Loucy (cell line): ENCODE data around the gene NADK2.

Source experiments
- EZH2phosphoT487 ChIP-seq: fragments of 200-600 bp; IDR thresholded peaks from 2 replicates; pipeline ENCODE4 v1.6.1; 2018; ENCODE audit warnings: antibody characterized with exemption, mild to moderate bottlenecking, moderate library complexity, borderline replicate concordance
- TF ChIP-seq, protein P1 (sequence below): fragments of 200-600 bp; sonication (generic); conservative IDR thresholded peaks from 2 replicates; pipeline ENCODE4 v1.5.1; 2014; ENCODE audit warnings: mild to moderate bottlenecking, antibody characterized with exemption, low read length

DNA sequence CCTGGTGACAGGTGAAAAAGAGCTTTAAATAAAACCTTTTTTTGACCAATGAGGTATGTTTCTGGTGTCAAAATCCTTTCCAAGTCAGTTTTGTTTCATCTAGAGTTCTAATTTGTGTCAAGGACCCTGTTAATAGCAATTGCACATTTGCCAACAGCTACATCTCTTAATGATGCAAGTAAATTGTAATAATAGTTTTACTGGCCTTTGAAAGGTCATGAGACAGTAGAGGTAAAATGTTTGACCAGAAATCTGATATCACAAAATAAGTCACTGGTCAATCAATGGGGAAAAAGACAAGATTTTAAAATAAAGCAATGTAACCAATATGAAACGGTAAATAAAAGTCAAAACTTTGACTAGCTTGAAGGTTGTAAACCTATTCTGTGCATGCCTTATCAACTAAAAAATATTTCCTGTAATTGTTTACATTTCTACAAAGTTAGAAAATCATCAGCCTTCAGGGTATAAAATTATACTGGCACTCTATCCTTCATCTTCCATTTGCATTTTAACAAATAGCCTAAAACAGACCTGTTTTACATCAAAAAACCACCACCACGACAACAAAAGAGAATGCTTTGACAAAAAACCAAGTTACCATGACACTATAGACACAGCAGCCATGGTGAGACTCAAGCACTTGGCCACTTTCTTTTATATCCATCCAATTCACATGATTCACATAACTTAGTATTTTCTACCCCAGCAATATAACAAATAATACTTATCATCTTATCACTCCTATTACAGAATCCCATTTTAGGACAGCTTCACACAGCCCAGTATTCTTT lies 3.0 kb downstream of the NADK2 start:
- TF ChIP-seq EZH2phosphoT487, result no peak
- TF ChIP-seq, protein P1, sequence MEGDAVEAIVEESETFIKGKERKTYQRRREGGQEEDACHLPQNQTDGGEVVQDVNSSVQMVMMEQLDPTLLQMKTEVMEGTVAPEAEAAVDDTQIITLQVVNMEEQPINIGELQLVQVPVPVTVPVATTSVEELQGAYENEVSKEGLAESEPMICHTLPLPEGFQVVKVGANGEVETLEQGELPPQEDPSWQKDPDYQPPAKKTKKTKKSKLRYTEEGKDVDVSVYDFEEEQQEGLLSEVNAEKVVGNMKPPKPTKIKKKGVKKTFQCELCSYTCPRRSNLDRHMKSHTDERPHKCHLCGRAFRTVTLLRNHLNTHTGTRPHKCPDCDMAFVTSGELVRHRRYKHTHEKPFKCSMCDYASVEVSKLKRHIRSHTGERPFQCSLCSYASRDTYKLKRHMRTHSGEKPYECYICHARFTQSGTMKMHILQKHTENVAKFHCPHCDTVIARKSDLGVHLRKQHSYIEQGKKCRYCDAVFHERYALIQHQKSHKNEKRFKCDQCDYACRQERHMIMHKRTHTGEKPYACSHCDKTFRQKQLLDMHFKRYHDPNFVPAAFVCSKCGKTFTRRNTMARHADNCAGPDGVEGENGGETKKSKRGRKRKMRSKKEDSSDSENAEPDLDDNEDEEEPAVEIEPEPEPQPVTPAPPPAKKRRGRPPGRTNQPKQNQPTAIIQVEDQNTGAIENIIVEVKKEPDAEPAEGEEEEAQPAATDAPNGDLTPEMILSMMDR, result no peak
